Neuronal stem cell (in vitro differentiated cells): ENCODE data around the gene CHRNA1.

ENCODE experiments used
- DNase-seq: peaks from one replicate; pipeline ENCODE4 v3.0.0-alpha.2; 2013; ENCODE audit warnings: low spot score
- H2AFZ ChIP-seq: one replicate; pipeline ENCODE4 v1.6.1; 2013; ENCODE audit warnings: mild to moderate bottlenecking, low read length, inconsistent platforms
- H2AK5ac ChIP-seq: 2 replicates; pipeline ENCODE4 v1.6.1; 2013; ENCODE audit warnings: low read depth, mild to moderate bottlenecking, inconsistent platforms, low read length, moderate library complexity, mixed read lengths
- H2BK120ac ChIP-seq: 2 replicates; pipeline ENCODE4 v1.6.1; 2013; ENCODE audit warnings: low read depth, mild to moderate bottlenecking, inconsistent platforms, low read length, moderate library complexity, mixed read lengths
- H2BK12ac ChIP-seq: one replicate; pipeline ENCODE4 v1.6.1; 2013; ENCODE audit warnings: low read length, inconsistent platforms
- H2BK15ac ChIP-seq: 2 replicates; pipeline ENCODE4 v1.6.1; 2013; ENCODE audit warnings: mild to moderate bottlenecking, low read length, inconsistent platforms, mixed read lengths
- H2BK5ac ChIP-seq: one replicate; pipeline ENCODE4 v1.6.1; 2013; ENCODE audit warnings: inconsistent platforms, mild to moderate bottlenecking, low read length, moderate library complexity
- H3K14ac ChIP-seq: one replicate; pipeline ENCODE4 v1.6.1; 2013; ENCODE audit warnings: low read length, inconsistent platforms
- H3K18ac ChIP-seq: 2 replicates; pipeline ENCODE4 v1.6.1; 2013; ENCODE audit warnings: low read length, inconsistent platforms
- H3K23ac ChIP-seq: 2 replicates; pipeline ENCODE4 v1.6.1; 2013; ENCODE audit warnings: low read depth, mild to moderate bottlenecking, mixed read lengths, low read length, inconsistent platforms; ENCODE audit not compliant: poor library complexity
- H3K27ac ChIP-seq: replicated peaks from 3 replicates; pipeline ENCODE4 v1.5.1; 2013; ENCODE audit warnings: low read length, inconsistent platforms
- H3K27me3 ChIP-seq, 3 experiments: 2 replicates each; pipeline ENCODE4 v1.6.1; 2013; ENCODE audit warnings: low read length in 3 of 3, mild to moderate bottlenecking in 2 of 3, inconsistent platforms in 1 of 3, low read depth in 1 of 3, mixed read lengths in 1 of 3, moderate library complexity in 1 of 3; ENCODE audit not compliant: control insufficient read depth in 3 of 3, insufficient read depth in 3 of 3
- H3K36me3 ChIP-seq, 2 donors: replicated peaks in 1 of 2; 2 replicates each; pipeline ENCODE4 v1.6.1; 2013; ENCODE audit warnings: low read length in 2 of 2; ENCODE audit not compliant: control insufficient read depth in 2 of 2, insufficient read depth in 2 of 2
- H3K4ac ChIP-seq: 2 replicates; pipeline ENCODE4 v1.6.1; 2013; ENCODE audit warnings: inconsistent platforms, mild to moderate bottlenecking, low read length, moderate library complexity
- H3K4me1 ChIP-seq, 2 donors: 1 replicate in 1 of 2; 2 replicates in 1 of 2; pipeline ENCODE4 v1.6.1; 2013; ENCODE audit warnings: low read length in 2 of 2, low read depth in 1 of 2; ENCODE audit not compliant: control insufficient read depth in 2 of 2, insufficient read depth in 1 of 2
- H3K4me2 ChIP-seq: one replicate; pipeline ENCODE4 v1.6.1; 2013; ENCODE audit warnings: mild to moderate bottlenecking, low read length, inconsistent platforms; ENCODE audit not compliant: insufficient read depth, poor library complexity, severe bottlenecking
- H3K4me3 ChIP-seq, 2 donors: 2 replicates each; pipeline ENCODE4 v1.5.1; 2013; ENCODE audit warnings: low read length in 2 of 2, mild to moderate bottlenecking in 2 of 2, inconsistent platforms in 1 of 2, moderate library complexity in 1 of 2
- H3K79me1 ChIP-seq: one replicate; pipeline ENCODE4 v1.6.1; 2013; ENCODE audit warnings: low read depth, mild to moderate bottlenecking, inconsistent platforms, low read length, moderate library complexity
- H3K9ac ChIP-seq: one replicate; pipeline ENCODE4 v1.6.1; 2013; ENCODE audit warnings: mild to moderate bottlenecking, low read depth, low read length, inconsistent platforms; ENCODE audit not compliant: poor library complexity
- H3K9me3 ChIP-seq, 2 donors: replicated peaks in 1 of 2; 2 replicates each; pipeline versions ENCODE3 to v1.6.1; 2013; ENCODE audit warnings: low read length in 2 of 2, mild to moderate bottlenecking in 2 of 2, inconsistent platforms in 1 of 2, low read depth in 1 of 2, mixed read lengths in 1 of 2, moderate library complexity in 1 of 2; ENCODE audit not compliant: control insufficient read depth in 2 of 2, insufficient read depth in 1 of 2
- H4K8ac ChIP-seq: one replicate; pipeline ENCODE4 v1.6.1; 2013; ENCODE audit warnings: low read depth, mild to moderate bottlenecking, inconsistent platforms, low read length, moderate library complexity
- H4K91ac ChIP-seq: one replicate; pipeline ENCODE4 v1.6.1; 2013; ENCODE audit warnings: low read length, low read depth, mild to moderate bottlenecking, inconsistent platforms; ENCODE audit not compliant: poor library complexity
- WGBS, 2 donors: extraction: QIAGEN DNeasy Blood & Tissue Kit; methylation state at CpG; one replicate each; pipeline ENCODE4 v1.1.7; 2013; ENCODE audit warnings: missing lambda C conversion rate in 2 of 2, mixed read lengths in 1 of 2; ENCODE audit not compliant: insufficient read length in 2 of 2, insufficient replicate concordance in 1 of 2; ENCODE audit errors: extremely low coverage in 2 of 2; 5-methylcytosine and 5-hydroxymethylcytosine counted together

The CHRNA1 gene

DNA sequence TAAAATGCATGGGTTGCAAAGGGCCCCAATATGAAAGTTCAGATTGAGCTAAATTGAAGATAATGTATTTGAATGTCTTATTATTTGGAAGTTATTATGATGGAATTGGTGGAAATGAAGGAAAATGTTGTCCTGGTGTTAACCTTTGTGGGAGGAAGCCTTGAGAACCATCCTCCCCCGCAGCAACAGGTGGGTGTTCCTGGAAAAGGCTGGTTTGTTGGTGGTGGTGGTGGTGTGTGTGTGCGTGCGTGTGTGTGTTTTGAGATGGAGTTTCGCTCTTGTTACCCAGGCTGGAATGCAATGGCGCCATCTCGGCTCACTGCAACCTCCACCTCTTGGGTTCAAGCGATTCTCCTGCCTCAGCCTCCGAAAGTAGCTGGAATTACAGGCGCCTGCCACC lies 36.2 kb downstream of the CHRNA1 start:
- H2BK120ac ChIP-seq, result no peak overlapping the region
- WGBS, 2 donors, result no CpG with 5 or more reads among the region's 9 CpGs

DNA sequence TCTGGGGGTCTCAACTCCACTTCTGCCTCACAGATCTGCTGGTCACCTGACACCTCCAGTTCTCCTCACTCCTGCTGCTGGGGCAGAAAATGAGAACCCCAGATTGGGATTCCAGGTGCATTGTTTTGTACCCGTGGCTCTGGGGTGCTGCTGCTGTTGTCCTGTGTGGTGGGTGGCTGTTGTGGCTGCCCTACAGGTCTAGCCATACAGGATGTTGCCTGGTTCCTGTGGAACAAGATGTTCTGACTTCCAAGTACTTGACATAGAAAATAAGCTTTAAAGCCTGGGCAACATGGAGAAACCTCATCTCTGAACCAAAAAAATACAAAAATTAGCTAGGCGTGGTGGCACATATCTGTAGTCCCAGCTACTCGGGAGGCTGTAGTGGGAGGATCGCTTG lies 38.1 kb downstream of the CHRNA1 start:
- Histone ChIP-seq H4K8ac (no peak overlapping the region), H3K4me2 (no peak overlapping the region), H3K79me1 (no peaks in the 10 kb centered on the region), H3K36me3 (no peaks in the 10 kb centered on the region), H3K4me1 (no peaks in the 10 kb centered on the region), H3K9me3 (peaks cover 0 to 1% of the 10 kb centered on the region in 2 donors), H3K27me3 (peaks cover 0 to 11% (median 0%) of the 10 kb centered on the region in 3 experiments), H2BK5ac (peak overlapping the region; percentile 29), H2BK15ac (no peak overlapping the region), H4K91ac (no peak overlapping the region), H2BK12ac (no peak overlapping the region), H2AFZ (no peak overlapping the region), H3K9ac (no peak overlapping the region), H3K18ac (peak overlapping the region; percentile 61), H2BK120ac (no peak overlapping the region), H3K4me3 (no peak overlapping the region), H2AK5ac (no peak overlapping the region), H3K27ac (no peak overlapping the region), H3K4ac (no peak overlapping the region), H3K23ac (no peak overlapping the region), H3K14ac (no peak overlapping the region)
- no peak for DNase-seq
- WGBS, 2 donors, result no CpG with 5 or more reads among the region's 4 CpGs

More for the DNA sequence above, 36.2 kb downstream of the CHRNA1 start:
- no peaks in the 10 kb centered on the region for H3K36me3 ChIP-seq
- no peak for DNase-seq
- no peak overlapping the region for H2AFZ ChIP-seq
- H3K18ac ChIP-seq, result no peak overlapping the region
- no peak overlapping the region for H4K8ac ChIP-seq
- no peak overlapping the region for H3K14ac ChIP-seq
- H3K23ac ChIP-seq, result no peak overlapping the region
- no peaks in the 10 kb centered on the region for H3K79me1 ChIP-seq
- H3K27ac ChIP-seq, result no peak overlapping the region
- H2AK5ac ChIP-seq, result no peak overlapping the region
- H3K4ac ChIP-seq, result no peak overlapping the region
- no peak overlapping the region for H3K9ac ChIP-seq
- H3K4me2 ChIP-seq, result no peak overlapping the region
- no peaks in the 10 kb centered on the region for H3K4me1 ChIP-seq
- peaks cover 0 to 1% of the 10 kb centered on the region in 2 donors for H3K9me3 ChIP-seq
- no peak overlapping the region for H4K91ac ChIP-seq
- H2BK5ac ChIP-seq, result no peak overlapping the region
- H2BK15ac ChIP-seq, result no peak overlapping the region
- H3K4me3 ChIP-seq, result no peak overlapping the region
- no peak overlapping the region for H2BK12ac ChIP-seq
- H3K27me3 ChIP-seq, result peaks cover 0 to 11% (median 9%) of the 10 kb centered on the region in 3 experiments

DNA sequence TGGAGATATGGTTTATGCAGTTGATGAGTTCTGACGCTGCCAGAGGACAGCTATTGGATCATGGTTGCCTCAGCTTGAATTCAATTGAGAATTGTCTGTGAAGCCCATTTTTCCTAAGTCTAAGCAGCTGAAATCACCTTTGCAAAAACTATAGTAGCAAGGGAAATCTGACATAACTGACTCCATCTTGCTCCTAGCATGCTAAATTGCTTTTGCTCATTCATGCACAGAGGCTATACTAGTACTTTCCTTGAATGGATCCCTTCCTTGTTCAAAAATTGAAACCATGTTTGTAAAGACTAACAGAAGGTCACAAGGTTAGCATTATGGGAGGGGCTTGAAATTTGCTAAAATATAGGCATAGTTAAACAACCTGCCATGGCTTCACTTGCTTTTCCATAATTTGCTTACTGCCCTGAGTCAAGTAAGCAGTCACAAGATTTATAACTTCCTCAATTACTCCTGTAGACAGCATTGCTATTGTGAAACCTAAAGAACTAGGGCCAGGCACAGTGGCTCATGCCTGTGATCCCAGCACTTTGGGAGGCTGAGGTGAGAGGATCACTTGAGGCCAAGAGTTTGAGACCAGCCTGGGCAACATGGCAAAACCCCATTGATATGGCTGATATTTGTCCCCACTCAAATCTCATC lies 41.2 kb downstream of the CHRNA1 start:
- Histone ChIP-seq H2AK5ac (no peak overlapping the region), H2BK12ac (no peak overlapping the region), H3K79me1 (no peaks in the 10 kb centered on the region), H3K27me3 (no peaks in the 10 kb centered on the region), H3K9me3 (no peaks in the 10 kb centered on the region), H2BK120ac (no peak overlapping the region), H2BK15ac (no peak overlapping the region), H3K27ac (no peak overlapping the region), H3K4me3 (no peak overlapping the region), H3K14ac (no peak overlapping the region), H3K9ac (no peak overlapping the region), H3K4me2 (no peak overlapping the region), H3K4ac (no peak overlapping the region), H3K4me1 (no peaks in the 10 kb centered on the region), H4K91ac (no peak overlapping the region), H2BK5ac (no peak overlapping the region), H4K8ac (no peak overlapping the region), H3K18ac (no peak overlapping the region), H2AFZ (no peak overlapping the region), H3K36me3 (no peaks in the 10 kb centered on the region), H3K23ac (no peak overlapping the region)
- no peak for DNase-seq
- WGBS, 2 donors, result no CpG with 5 or more reads among the region's 1 CpG

DNA sequence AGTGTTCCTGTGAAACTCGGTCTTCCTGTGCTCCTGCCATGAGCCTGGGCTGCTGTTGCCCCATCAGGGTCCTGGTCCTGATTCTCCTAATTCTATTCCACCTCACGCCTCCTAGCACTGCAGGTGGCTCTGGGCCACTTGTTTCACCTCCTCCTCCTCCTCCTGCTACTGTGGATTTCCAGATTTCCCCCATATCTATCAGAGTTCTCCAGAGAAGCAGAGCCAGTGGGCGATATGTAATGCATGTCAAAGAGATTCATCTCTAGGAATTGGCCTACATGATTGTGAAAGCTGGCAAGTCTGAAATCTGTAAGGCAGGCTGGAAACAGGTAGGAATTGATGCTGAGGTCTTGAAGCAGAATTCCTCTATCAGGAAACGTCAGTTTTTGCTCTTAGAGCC lies 45.3 kb downstream of the CHRNA1 start:
- Histone ChIP-seq H3K4me3 (no peak overlapping the region), H2AK5ac (no peak overlapping the region), H2AFZ (no peak overlapping the region), H3K36me3 (no peaks in the 10 kb centered on the region), H2BK15ac (no peak overlapping the region), H2BK120ac (no peak overlapping the region), H2BK5ac (no peak overlapping the region), H3K27me3 (peaks cover 0 to 3% (median 0%) of the 10 kb centered on the region in 3 experiments), H3K27ac (no peak overlapping the region), H3K4me2 (no peak overlapping the region), H3K9me3 (peaks cover 0 to 2% of the 10 kb centered on the region in 2 donors), H3K4ac (no peak overlapping the region), H3K23ac (no peak overlapping the region), H3K79me1 (no peaks in the 10 kb centered on the region), H3K18ac (no peak overlapping the region), H2BK12ac (no peak overlapping the region), H3K9ac (no peak overlapping the region), H4K91ac (no peak overlapping the region), H4K8ac (no peak overlapping the region), H3K14ac (no peak overlapping the region), H3K4me1 (no peaks in the 10 kb centered on the region)
- DNase-seq, result no peak
- no CpG with 5 or more reads among the region's 4 CpGs for WGBS, 2 donors
